ENCODE data around the gene SYP. TPM values are rescaled to one million over a fixed set of nuclear protein-coding genes. Genes with fewer than 3 reads are reported as not detected.

SYP gene
- total and polyA plus RNA-seq, 4 donors: 0.30 to 0.67 (median 0.47) TPM

DNA sequence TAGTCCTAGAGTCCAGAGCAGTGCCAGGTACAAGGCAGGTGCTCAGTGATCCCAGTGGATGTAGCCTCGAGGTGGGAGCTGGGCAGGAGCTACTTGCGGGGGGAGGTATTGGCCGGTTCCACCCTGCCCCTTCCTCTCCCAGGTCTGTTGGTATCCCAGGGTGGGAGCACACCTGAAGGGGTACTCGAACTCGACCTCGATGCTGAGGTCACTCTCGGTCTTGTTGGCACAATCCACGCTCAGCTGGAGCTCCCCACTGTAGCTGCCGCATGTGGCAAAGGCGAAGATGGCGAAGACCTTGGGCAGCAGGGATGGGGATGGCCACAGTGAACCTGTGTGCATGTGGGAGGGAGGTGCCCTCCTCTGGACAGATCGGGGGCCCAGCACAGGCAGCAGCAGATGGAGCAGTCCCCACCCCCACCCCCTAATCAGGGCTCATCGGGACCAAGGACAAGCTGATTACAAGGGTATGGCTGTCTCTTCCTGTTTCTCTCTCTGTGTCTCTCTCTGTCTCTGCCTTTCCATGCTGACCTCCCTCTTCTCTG lies 2.4 kb downstream of the SYP start:
- Histone ChIP-seq H3K27me3 (ENCODE audit: control insufficient read depth in 4 of 4, insufficient read depth in 4 of 4, low read length in 3 of 4) (no peaks in the 10 kb centered on the region), H3K4me3 (ENCODE audit: low read depth in 1 of 3, low read length in 3 of 3) (no peak overlapping the region), H3K36me3 (ENCODE audit: control insufficient read depth in 4 of 4, insufficient read depth in 3 of 4, low read depth in 1 of 4, low read length in 3 of 4) (no peaks in the 10 kb centered on the region), H3K9ac (ENCODE audit: low read depth in 1 of 2, low read length in 2 of 2) (no peak overlapping the region), H3K9me3 (ENCODE audit: control insufficient read depth in 4 of 4, low read length in 3 of 4) (no peaks in the 10 kb centered on the region), H3K4me1 (ENCODE audit: control insufficient read depth in 4 of 4, insufficient read depth in 4 of 4, low read length in 3 of 4) (peaks cover 0 to 4% (median 2%) of the 10 kb centered on the region in 4 donors), H3K27ac (ENCODE audit: low read depth in 1 of 2, low read length in 2 of 2) (no peak overlapping the region)
- 67% methylated on average over 13 of the region's 13 CpGs for WGBS
- TF ChIP-seq TAF1 (conservative IDR thresholded peaks at IDR 0.05) (no peak), HNF4G (IDR thresholded peaks at IDR 0.05) (no peak), HNF4A (conservative IDR thresholded peaks at IDR 0.05) (no peak), NR2F2 (IDR thresholded peaks at IDR 0.05) (no peak)
- TF ChIP-seq, protein P1, sequence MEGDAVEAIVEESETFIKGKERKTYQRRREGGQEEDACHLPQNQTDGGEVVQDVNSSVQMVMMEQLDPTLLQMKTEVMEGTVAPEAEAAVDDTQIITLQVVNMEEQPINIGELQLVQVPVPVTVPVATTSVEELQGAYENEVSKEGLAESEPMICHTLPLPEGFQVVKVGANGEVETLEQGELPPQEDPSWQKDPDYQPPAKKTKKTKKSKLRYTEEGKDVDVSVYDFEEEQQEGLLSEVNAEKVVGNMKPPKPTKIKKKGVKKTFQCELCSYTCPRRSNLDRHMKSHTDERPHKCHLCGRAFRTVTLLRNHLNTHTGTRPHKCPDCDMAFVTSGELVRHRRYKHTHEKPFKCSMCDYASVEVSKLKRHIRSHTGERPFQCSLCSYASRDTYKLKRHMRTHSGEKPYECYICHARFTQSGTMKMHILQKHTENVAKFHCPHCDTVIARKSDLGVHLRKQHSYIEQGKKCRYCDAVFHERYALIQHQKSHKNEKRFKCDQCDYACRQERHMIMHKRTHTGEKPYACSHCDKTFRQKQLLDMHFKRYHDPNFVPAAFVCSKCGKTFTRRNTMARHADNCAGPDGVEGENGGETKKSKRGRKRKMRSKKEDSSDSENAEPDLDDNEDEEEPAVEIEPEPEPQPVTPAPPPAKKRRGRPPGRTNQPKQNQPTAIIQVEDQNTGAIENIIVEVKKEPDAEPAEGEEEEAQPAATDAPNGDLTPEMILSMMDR (IDR thresholded peaks at IDR 0.05; ENCODE audit: low read depth, low read length, missing input control): no peak
- TF ChIP-seq, protein P2, sequence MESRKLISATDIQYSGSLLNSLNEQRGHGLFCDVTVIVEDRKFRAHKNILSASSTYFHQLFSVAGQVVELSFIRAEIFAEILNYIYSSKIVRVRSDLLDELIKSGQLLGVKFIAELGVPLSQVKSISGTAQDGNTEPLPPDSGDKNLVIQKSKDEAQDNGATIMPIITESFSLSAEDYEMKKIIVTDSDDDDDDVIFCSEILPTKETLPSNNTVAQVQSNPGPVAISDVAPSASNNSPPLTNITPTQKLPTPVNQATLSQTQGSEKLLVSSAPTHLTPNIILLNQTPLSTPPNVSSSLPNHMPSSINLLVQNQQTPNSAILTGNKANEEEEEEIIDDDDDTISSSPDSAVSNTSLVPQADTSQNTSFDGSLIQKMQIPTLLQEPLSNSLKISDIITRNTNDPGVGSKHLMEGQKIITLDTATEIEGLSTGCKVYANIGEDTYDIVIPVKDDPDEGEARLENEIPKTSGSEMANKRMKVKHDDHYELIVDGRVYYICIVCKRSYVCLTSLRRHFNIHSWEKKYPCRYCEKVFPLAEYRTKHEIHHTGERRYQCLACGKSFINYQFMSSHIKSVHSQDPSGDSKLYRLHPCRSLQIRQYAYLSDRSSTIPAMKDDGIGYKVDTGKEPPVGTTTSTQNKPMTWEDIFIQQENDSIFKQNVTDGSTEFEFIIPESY (IDR thresholded peaks at IDR 0.05): no peak
- DNase-seq (ENCODE audit: low spot score): no peak

DNA sequence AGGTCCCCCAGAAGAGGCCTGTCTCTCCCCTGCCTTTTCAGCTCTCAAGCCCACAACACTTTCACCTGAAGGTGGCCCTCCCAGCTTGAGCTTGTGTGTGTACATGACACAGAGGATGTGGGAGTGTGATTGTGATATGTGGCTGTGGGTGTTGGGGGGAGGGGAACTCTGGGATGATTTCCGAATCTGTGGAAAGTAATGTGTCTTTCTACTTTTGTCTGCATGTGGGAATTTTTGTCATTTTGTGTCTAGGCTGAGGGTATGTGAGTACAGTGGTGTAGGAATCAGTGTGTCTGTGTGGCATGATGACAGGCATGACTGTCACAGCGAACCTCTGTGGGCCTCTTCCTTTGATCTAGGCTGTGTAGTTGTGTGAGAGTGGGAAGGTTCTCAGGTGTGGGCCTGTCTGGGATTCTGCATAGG lies 6.4 kb downstream of the SYP start:
- DNase-seq (ENCODE audit: low spot score): no peak
- Histone ChIP-seq H3K9me3 (ENCODE audit: control insufficient read depth in 4 of 4, low read length in 3 of 4) (no peaks in the 10 kb centered on the region), H3K36me3 (ENCODE audit: control insufficient read depth in 4 of 4, insufficient read depth in 3 of 4, low read depth in 1 of 4, low read length in 3 of 4) (no peaks in the 10 kb centered on the region), H3K27me3 (ENCODE audit: control insufficient read depth in 4 of 4, insufficient read depth in 4 of 4, low read length in 3 of 4) (no peaks in the 10 kb centered on the region), H3K4me3 (ENCODE audit: low read depth in 1 of 3, low read length in 3 of 3) (no peak overlapping the region), H3K9ac (ENCODE audit: low read depth in 1 of 2, low read length in 2 of 2) (no peak overlapping the region), H3K27ac (ENCODE audit: low read depth in 1 of 2, low read length in 2 of 2) (no peak overlapping the region), H3K4me1 (ENCODE audit: control insufficient read depth in 4 of 4, insufficient read depth in 4 of 4, low read length in 3 of 4) (peaks cover 0 to 8% (median 2%) of the 10 kb centered on the region in 4 donors)
- 77% methylated on average over 2 of the region's 2 CpGs for WGBS
- no peak for TF ChIP-seq SP1 (IDR thresholded peaks at IDR 0.05)
- no peak for TF ChIP-seq HNF4G (IDR thresholded peaks at IDR 0.05)
- TF ChIP-seq, protein P3, sequence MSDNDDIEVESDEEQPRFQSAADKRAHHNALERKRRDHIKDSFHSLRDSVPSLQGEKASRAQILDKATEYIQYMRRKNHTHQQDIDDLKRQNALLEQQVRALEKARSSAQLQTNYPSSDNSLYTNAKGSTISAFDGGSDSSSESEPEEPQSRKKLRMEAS (IDR thresholded peaks at IDR 0.05): no peak
- no peak for TF ChIP-seq FOXA2 (IDR thresholded peaks at IDR 0.05)
- TF ChIP-seq TAF1 (conservative IDR thresholded peaks at IDR 0.05): no peak
- TF ChIP-seq RXRA (IDR thresholded peaks at IDR 0.05): no peak

DNA sequence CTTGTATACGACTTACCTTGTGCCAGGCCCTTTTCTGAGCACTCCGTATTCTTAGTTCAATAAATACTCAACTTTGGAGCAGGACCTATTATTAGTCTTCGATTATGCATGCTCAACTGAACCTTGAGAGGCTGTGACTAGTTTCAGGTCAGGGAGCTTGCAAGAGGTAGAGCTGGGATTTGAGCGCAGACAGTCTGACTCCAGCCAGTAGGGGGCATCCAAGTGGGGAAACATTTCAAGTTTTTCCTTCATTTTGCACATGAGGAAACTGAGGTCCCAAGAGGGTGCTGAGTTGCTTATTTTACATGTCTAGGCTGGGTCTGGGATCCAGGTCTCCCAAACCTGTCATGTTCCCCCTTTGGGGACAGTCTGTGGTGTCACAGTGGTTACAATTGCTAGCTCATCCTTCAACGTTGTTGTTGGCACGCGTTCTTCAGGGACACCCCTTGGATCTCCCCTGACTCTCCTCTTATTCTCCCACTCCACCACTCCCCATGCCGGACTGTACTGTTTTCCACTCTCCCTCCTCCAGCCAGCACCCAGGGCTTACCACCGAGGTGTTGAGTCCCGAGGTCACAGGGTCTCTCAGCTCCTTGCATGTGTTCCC lies 7.2 kb downstream of the SYP start:
- H3K9ac ChIP-seq (ENCODE audit: low read depth in 1 of 2, low read length in 2 of 2): no peak overlapping the region
- H3K4me1 ChIP-seq (ENCODE audit: control insufficient read depth in 4 of 4, insufficient read depth in 4 of 4, low read length in 3 of 4): peaks cover 0 to 8% (median 2%) of the 10 kb centered on the region in 4 donors
- no peaks in the 10 kb centered on the region for H3K27me3 ChIP-seq (ENCODE audit: control insufficient read depth in 4 of 4, insufficient read depth in 4 of 4, low read length in 3 of 4)
- TF ChIP-seq, protein P4, sequence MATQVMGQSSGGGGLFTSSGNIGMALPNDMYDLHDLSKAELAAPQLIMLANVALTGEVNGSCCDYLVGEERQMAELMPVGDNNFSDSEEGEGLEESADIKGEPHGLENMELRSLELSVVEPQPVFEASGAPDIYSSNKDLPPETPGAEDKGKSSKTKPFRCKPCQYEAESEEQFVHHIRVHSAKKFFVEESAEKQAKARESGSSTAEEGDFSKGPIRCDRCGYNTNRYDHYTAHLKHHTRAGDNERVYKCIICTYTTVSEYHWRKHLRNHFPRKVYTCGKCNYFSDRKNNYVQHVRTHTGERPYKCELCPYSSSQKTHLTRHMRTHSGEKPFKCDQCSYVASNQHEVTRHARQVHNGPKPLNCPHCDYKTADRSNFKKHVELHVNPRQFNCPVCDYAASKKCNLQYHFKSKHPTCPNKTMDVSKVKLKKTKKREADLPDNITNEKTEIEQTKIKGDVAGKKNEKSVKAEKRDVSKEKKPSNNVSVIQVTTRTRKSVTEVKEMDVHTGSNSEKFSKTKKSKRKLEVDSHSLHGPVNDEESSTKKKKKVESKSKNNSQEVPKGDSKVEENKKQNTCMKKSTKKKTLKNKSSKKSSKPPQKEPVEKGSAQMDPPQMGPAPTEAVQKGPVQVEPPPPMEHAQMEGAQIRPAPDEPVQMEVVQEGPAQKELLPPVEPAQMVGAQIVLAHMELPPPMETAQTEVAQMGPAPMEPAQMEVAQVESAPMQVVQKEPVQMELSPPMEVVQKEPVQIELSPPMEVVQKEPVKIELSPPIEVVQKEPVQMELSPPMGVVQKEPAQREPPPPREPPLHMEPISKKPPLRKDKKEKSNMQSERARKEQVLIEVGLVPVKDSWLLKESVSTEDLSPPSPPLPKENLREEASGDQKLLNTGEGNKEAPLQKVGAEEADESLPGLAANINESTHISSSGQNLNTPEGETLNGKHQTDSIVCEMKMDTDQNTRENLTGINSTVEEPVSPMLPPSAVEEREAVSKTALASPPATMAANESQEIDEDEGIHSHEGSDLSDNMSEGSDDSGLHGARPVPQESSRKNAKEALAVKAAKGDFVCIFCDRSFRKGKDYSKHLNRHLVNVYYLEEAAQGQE (IDR thresholded peaks at IDR 0.05): no peak
- TF ChIP-seq, protein P1 (IDR thresholded peaks at IDR 0.05; ENCODE audit: low read depth, low read length, missing input control): peak; percentile 45
- TF ChIP-seq HNF4G (IDR thresholded peaks at IDR 0.05): no peak
- TF ChIP-seq EGR1 (IDR thresholded peaks at IDR 0.05; ENCODE audit: low read depth in 2 of 2): no peak
- TF ChIP-seq, protein P5, sequence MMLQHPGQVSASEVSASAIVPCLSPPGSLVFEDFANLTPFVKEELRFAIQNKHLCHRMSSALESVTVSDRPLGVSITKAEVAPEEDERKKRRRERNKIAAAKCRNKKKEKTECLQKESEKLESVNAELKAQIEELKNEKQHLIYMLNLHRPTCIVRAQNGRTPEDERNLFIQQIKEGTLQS (IDR thresholded peaks at IDR 0.05): no peak
- TF ChIP-seq GABPA (IDR thresholded peaks at IDR 0.05 in 1 of 2, conservative IDR thresholded peaks at IDR 0.05 in 1 of 2): no peak
- TF ChIP-seq FOXA1 (IDR thresholded peaks at IDR 0.05): no peak
- no peak for TF ChIP-seq FOXA2 (IDR thresholded peaks at IDR 0.05)
- TF ChIP-seq, protein P3 (IDR thresholded peaks at IDR 0.05): no peak
- peak; percentile 35 to 61 for TF ChIP-seq RAD21 (IDR thresholded peaks at IDR 0.05)
- no peak for TF ChIP-seq RXRA (IDR thresholded peaks at IDR 0.05)
- H3K9me3 ChIP-seq (ENCODE audit: control insufficient read depth in 4 of 4, low read length in 3 of 4): no peaks in the 10 kb centered on the region
- no peak overlapping the region for H3K4me3 ChIP-seq (ENCODE audit: low read depth in 1 of 3, low read length in 3 of 3)
- 70% methylated on average over 10 of the region's 10 CpGs for WGBS
- no peaks in the 10 kb centered on the region for H3K36me3 ChIP-seq (ENCODE audit: control insufficient read depth in 4 of 4, insufficient read depth in 3 of 4, low read depth in 1 of 4, low read length in 3 of 4)
- H3K27ac ChIP-seq (ENCODE audit: low read depth in 1 of 2, low read length in 2 of 2): no peak overlapping the region
- DNase-seq (ENCODE audit: low spot score): no peak
